Measurements from ENCODE around the gene OR52K2. TPM values are rescaled to one million over a fixed set of nuclear protein-coding genes. Genes with fewer than 3 reads are reported as not detected.

Gene OR52K2
- total RNA-seq, 4 donors from 2014 or later = not detected

DNA sequence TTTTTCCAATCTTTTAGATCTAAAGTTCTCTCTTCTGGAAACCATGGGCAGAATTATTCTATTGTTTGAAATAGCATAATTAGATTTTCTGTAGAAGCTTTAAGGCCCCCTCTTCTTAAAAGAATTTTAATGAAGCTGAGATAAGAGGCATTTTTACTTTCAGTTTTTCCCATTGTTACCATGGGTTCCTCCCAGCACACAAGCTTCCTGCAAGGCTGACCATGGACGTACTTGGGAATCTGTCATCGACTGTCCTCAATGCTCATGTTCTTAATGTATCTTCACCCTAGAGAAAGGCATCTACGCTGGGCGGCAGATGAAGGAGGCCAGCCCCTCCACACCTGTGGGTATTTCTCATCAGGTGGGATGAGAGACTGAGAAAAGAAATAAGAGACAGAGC is 11.1 kb downstream of the OR52K2 start:
- ATAC-seq (ENCODE audit: low FRiP score) (no peak), DNase-seq (ENCODE audit: low spot score) (no peak)
- TF ChIP-seq, protein P1, sequence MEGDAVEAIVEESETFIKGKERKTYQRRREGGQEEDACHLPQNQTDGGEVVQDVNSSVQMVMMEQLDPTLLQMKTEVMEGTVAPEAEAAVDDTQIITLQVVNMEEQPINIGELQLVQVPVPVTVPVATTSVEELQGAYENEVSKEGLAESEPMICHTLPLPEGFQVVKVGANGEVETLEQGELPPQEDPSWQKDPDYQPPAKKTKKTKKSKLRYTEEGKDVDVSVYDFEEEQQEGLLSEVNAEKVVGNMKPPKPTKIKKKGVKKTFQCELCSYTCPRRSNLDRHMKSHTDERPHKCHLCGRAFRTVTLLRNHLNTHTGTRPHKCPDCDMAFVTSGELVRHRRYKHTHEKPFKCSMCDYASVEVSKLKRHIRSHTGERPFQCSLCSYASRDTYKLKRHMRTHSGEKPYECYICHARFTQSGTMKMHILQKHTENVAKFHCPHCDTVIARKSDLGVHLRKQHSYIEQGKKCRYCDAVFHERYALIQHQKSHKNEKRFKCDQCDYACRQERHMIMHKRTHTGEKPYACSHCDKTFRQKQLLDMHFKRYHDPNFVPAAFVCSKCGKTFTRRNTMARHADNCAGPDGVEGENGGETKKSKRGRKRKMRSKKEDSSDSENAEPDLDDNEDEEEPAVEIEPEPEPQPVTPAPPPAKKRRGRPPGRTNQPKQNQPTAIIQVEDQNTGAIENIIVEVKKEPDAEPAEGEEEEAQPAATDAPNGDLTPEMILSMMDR (IDR thresholded peaks at IDR 0.05) = no peak

DNA sequence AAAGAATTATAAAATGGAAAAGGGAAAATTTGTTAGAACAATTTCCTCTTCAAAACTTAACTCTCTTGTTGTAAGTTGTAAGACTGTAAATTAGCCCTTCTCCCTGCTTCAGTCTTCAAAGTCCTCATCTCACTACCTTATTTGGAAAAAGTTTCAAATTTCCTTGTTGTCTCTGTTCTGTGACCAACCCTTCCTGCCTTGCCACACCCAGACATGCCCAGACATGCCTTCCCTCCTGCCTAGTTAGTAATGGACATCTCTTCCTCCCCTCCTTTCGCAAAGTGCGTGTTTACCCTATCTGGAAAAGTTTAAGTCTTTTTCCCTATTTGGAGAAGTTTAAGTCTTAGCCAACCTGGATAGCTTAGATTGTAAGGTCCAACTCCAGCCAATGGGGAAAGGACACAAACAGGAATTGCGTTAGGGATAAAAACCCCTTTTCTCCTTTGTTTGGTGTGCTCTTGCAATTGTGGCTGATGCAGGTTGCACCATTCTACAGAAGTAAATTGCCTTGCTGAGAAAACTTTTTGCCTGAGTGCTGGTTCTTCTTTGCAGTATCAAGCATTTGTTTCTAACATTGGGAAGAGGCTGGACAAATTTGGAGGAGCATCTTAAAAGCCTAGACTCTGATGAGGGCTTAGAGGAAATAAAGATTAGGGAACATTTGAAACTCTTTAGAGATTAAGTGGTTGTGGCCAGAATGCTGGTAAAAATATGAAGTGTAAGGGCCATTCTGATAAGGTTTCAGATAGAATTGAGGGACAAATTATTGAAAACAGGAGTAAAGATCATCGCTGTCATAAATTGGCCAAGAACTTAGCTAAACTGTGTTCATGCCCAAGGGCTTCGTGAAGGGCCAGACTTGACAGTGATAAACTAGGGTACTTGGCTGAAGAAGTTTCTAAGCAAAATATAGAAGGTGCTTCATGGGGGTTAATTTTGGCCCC is 15.4 kb downstream of the OR52K2 start:
- no peak for DNase-seq (ENCODE audit: low spot score)
- ATAC-seq (ENCODE audit: low FRiP score) = no peak
- TF ChIP-seq, protein P1 (IDR thresholded peaks at IDR 0.05) = no peak

DNA sequence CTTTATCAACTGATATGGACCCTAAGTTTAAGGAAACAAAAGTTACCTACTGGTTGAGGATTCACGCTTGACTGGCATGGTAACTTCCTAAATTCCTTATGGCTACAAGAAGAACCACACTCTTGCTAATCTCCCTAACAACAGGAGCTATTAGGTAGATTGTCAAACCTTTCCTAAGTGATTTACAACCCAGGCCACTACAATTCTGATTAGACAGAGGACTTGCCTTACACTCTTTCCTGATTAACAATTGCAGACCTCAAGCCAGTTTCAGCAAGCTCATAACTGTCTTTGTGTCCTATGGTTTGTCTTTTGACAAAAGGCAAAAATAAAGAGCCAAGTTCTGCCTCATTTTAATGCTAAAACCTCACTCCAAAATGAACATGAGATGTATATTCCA is 16.3 kb downstream of the OR52K2 start:
- TF ChIP-seq, protein P1 (IDR thresholded peaks at IDR 0.05) = no peak
- DNase-seq (ENCODE audit: low spot score) (no peak), ATAC-seq (ENCODE audit: low FRiP score) (no peak)

DNA sequence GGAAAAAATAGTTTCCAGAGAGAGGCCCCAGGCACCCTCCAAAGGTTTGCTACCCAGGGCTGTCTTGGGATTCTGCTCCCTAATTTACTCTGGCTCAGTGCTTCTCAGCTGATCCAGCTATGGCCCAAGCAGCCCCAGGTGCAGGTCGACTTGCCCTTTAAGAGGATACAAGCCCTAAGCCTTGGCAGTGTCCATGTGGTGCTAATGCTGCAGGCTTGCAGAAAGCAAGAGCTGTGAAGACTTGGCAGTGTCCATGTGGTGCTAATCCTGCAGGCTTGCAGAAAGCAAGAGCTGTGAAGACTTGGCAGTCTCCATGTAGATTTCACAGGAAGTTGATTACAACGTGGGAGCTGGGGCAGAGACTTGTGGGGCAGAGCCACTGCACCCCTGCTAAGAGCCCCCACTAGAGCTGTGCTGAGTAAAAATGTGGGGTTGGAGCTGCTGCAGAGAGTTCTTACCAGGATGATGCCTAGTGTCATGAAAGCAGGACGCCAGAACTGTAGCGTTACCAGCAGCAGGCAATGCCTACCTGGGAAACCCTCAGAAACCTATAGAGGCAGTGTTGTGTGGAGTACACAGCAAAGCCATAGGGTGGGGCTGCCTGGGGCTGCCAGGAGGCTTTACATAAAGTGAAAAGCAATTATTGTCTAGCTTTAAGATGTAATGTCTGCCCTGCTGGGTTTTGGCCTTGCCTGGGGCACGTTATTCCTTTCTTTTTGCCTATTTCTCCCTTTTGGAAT is 17.2 kb downstream of the OR52K2 start:
- no peak for ATAC-seq (ENCODE audit: low FRiP score)
- TF ChIP-seq, protein P1 (IDR thresholded peaks at IDR 0.05) = no peak
- no peak for DNase-seq (ENCODE audit: low spot score)

DNA sequence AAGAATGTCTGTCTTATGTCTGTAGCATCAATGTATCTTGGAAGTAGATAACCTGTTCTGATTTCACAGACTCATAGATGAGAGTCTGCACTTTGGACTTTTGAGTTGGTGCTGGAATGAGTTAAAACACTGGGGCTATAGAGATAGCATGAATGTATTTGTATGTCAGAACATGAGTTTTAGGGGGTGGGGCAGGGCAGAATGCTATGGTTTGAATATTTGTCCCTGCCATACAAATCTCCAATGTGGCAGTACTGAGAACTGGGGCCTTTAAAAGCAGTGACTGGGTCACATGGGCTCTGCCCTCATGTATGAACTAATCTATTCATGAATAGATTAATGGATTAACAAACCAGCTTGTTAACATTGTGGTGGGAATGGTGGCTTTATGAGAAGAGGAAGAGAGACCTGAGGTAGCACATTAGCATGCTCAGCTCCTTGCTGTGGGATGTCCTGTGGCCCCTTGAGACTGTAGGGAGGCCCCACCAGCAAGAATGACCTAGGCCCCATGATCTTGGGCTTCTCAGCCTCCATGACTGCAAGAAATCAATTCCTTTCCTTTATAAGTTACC is 17.9 kb downstream of the OR52K2 start:
- DNase-seq (ENCODE audit: low spot score) = no peak
- ATAC-seq (ENCODE audit: low FRiP score) = no peak
- TF ChIP-seq, protein P1 (IDR thresholded peaks at IDR 0.05) = no peak

DNA sequence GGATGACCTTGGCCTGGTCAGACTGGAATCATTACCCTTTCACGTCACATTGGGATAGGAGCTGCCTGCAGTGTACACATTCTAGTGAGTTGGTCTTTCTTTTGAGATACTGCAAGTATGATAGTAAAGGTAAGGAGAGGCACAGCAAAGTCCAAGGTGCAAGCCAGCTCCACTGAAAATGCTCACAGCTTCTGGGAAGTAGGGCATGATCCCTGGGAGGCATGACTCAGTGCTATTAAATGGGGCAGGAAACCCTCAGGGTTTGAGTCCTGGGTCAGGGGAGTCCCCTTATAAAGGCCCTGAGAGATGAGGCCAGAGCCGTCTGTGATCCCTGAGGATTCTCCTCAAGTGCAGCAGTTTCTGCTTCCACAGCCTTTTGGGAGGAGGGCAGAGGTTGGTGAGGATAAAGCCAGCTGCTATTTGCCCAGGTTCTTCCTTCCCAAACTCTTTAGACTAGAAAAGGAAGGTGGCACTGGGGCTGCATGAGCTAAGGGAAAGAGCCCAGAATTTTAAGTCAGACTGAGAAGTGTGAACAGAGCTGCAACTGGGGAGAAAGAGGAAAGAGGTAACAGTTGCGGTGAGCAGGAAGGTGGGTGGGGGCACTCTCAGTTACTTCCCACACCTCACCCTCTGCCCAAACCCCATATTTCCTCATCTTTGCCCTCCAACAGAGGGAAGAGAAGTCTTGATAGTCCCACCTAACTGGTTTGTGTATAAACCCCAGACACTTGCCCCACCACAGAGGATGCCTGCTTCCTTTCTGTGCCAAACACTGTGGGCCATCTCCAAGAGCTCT is 18.9 kb downstream of the OR52K2 start:
- ATAC-seq (ENCODE audit: low FRiP score) = no peak

More for the DNA sequence above, 18.9 kb downstream of the OR52K2 start:
- TF ChIP-seq, protein P1 (IDR thresholded peaks at IDR 0.05) = no peak
- DNase-seq (ENCODE audit: low spot score) = no peak

All from omental fat pad (tissue), 4 donors.